ENCODE data around the gene CAMKK1. TPM values are rescaled to one million over a fixed set of nuclear protein-coding genes. Genes with fewer than 3 reads are reported as not detected.

Gene CAMKK1
- total and polyA plus RNA-seq, 4 donors, result 3.8 to 14.9 (median 9.4) TPM

DNA sequence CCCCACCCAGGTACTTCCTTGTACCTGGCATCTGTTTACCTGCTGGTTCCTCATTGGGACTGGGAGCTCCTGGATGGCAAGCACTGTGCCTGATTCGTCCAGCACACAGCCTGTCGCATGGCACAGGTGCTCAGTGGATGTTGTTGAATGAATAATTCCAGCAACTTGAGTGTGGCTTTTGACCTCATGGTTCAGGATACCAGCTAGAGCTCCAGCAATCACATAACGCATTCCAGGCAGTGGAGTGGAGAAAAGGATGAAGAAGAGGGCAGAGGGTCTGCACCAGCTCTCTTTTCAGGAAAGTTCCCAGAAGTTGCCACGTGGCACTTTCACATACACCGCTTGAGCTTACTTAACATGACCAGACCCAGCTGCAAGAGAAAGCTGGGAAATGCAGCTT is 1.3 kb upstream of the CAMKK1 start:
- no peak overlapping the region for H3K9ac ChIP-seq (ENCODE audit: insufficient read depth in 1 of 2, low read length in 2 of 2)
- 65 to 72% methylated on average over 5 of the region's 5 CpGs for WGBS, 2 donors
- no peaks in the 10 kb centered on the region for H3K27me3 ChIP-seq (ENCODE audit: control insufficient read depth in 3 of 3, insufficient read depth in 3 of 3, low read length in 2 of 3)
- peaks cover 0 to 40% (median 10%) of the 10 kb centered on the region in 5 donors for H3K4me1 ChIP-seq (ENCODE audit: control insufficient read depth in 5 of 5, insufficient read depth in 5 of 5, low read length in 5 of 5)
- TF ChIP-seq CTCF (IDR thresholded peaks at IDR 0.05; ENCODE audit: control extremely low read depth, extremely low read depth), result no peak
- H3K36me3 ChIP-seq (ENCODE audit: control insufficient read depth in 4 of 4, insufficient read depth in 4 of 4, low read length in 4 of 4), result no peaks in the 10 kb centered on the region
- H3K27ac ChIP-seq (ENCODE audit: low read depth in 1 of 2, low read length in 1 of 2), result peak overlapping the region; percentile 45 to 90
- no peaks in the 10 kb centered on the region for H3K9me3 ChIP-seq (ENCODE audit: control insufficient read depth in 4 of 4, insufficient read depth in 3 of 4, low read length in 3 of 4)
- ATAC-seq (ENCODE audit: insufficient read depth, low FRiP score) (no peak), DNase-seq (no peak)
- H3K4me3 ChIP-seq, result no peak overlapping the region

DNA sequence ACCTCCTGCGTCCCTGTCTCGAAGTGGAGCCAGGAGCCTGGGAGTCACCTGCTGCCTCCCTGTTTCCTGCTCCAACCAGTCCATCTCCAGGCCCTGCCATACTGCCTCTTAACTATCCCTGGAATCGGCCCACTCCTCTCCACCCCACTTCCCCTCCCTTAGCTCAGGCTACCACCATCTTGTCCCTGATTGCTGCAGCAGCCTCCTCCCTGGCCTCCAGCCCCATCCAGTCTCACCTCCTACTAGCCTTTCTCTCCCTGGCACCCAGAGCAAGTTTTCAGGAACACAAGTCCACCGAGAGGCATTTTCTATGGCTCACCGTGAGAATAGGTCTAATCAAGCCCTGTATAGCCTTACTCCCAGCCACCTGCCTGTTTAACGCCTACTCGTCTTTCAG is 865 bp upstream of the CAMKK1 start:
- 55 to 74% methylated on average over 7 of the region's 7 CpGs for WGBS, 2 donors
- DNase-seq (no peak), ATAC-seq (ENCODE audit: insufficient read depth, low FRiP score) (no peak)
- Histone ChIP-seq H3K9ac (ENCODE audit: insufficient read depth in 1 of 2, low read length in 2 of 2) (peak overlapping the region in 1 of 2 donors; percentile 25), H3K36me3 (ENCODE audit: control insufficient read depth in 4 of 4, insufficient read depth in 4 of 4, low read length in 4 of 4) (no peaks in the 10 kb centered on the region), H3K27me3 (ENCODE audit: control insufficient read depth in 3 of 3, insufficient read depth in 3 of 3, low read length in 2 of 3) (no peaks in the 10 kb centered on the region), H3K4me3 (no peak overlapping the region), H3K4me1 (ENCODE audit: control insufficient read depth in 5 of 5, insufficient read depth in 5 of 5, low read length in 5 of 5) (peaks cover 0 to 40% (median 10%) of the 10 kb centered on the region in 5 donors), H3K27ac (ENCODE audit: low read depth in 1 of 2, low read length in 1 of 2) (peak overlapping the region; percentile 74 to 90), H3K9me3 (ENCODE audit: control insufficient read depth in 4 of 4, insufficient read depth in 3 of 4, low read length in 3 of 4) (no peaks in the 10 kb centered on the region)
- TF ChIP-seq CTCF (IDR thresholded peaks at IDR 0.05; ENCODE audit: control extremely low read depth, extremely low read depth), result no peak

- DNase-seq (peak; percentile 30 to 59 (median 49)), ATAC-seq (ENCODE audit: insufficient read depth, low FRiP score) (peak; percentile 37)
- Histone ChIP-seq H3K9me3 (ENCODE audit: control insufficient read depth in 4 of 4, insufficient read depth in 3 of 4, low read length in 3 of 4) (no peaks in the 10 kb centered on the region), H3K4me1 (ENCODE audit: control insufficient read depth in 5 of 5, insufficient read depth in 5 of 5, low read length in 5 of 5) (peaks cover 0 to 42% (median 13%) of the 10 kb centered on the region in 5 donors), H3K9ac (ENCODE audit: insufficient read depth in 1 of 2, low read length in 2 of 2) (no peak overlapping the region), H3K27me3 (ENCODE audit: control insufficient read depth in 3 of 3, insufficient read depth in 3 of 3, low read length in 2 of 3) (no peaks in the 10 kb centered on the region), H3K36me3 (ENCODE audit: control insufficient read depth in 4 of 4, insufficient read depth in 4 of 4, low read length in 4 of 4) (no peaks in the 10 kb centered on the region), H3K4me3 (peak overlapping the region; percentile 30), H3K27ac (ENCODE audit: low read depth in 1 of 2, low read length in 1 of 2) (peak overlapping the region in 1 of 2 donors; percentile 48)
- no peak for TF ChIP-seq CTCF (IDR thresholded peaks at IDR 0.05; ENCODE audit: control extremely low read depth, extremely low read depth)
- 1% methylated on average over 57 to 96 of the region's 96 CpGs for WGBS, 2 donors
Measured at GRCh38 chr17:3892095-3892998, 506 bp downstream of the CAMKK1 start.
